Measurements from ENCODE around the gene SETSIP.

- TF ChIP-seq CTCF (conservative IDR thresholded peaks at IDR 0.05): no peak
- TF ChIP-seq EZH2 (IDR thresholded peaks at IDR 0.05; ENCODE audit: low read depth): no peak
These were observed 36.4 kb downstream of the SETSIP start for GRCh38 chr1:92038695-92039346.

All from PC-9 (cell line).